Measurements from ENCODE around the gene CORT.

Gene CORT

DNA sequence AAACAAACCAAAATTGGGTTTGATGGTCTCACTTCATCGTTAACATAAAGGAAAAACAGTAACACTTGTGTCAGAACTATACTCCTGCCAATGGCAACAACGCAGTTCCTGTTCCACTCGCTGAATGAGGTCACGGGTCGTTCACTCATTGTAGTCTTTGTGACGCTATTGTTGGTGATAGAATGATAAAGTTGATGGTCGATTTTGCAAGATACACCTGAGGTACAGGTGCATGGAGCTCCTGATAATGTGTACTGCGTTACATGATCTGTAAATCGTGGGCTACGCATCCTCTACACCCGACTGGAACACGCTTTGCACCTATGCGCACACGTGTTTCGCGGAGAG lies 20.0 kb upstream of the CORT start:
- Histone ChIP-seq H3K36me3 (replicated peaks) (no peaks in the 10 kb centered on the region), H3K4me1 (peaks cover 18% of the 10 kb centered on the region), H3K9me3 (no peaks in the 10 kb centered on the region), H3K27me3 (ENCODE audit: low read depth) (no peaks in the 10 kb centered on the region), H3K4me3 (peak overlapping the region; percentile 65)
- in situ Hi-C loops (cut with MboI; ENCODE audit: low sequenced_read_pairs): loop anchor here (5.0 to 10.0 kb wide), 3 partner anchors 67 to 555 kb away; partner anchors contain the start of genes LZIC and NMNAT1
- no peak for DNase-seq (ENCODE audit: low spot score in 2 of 2)

DNA sequence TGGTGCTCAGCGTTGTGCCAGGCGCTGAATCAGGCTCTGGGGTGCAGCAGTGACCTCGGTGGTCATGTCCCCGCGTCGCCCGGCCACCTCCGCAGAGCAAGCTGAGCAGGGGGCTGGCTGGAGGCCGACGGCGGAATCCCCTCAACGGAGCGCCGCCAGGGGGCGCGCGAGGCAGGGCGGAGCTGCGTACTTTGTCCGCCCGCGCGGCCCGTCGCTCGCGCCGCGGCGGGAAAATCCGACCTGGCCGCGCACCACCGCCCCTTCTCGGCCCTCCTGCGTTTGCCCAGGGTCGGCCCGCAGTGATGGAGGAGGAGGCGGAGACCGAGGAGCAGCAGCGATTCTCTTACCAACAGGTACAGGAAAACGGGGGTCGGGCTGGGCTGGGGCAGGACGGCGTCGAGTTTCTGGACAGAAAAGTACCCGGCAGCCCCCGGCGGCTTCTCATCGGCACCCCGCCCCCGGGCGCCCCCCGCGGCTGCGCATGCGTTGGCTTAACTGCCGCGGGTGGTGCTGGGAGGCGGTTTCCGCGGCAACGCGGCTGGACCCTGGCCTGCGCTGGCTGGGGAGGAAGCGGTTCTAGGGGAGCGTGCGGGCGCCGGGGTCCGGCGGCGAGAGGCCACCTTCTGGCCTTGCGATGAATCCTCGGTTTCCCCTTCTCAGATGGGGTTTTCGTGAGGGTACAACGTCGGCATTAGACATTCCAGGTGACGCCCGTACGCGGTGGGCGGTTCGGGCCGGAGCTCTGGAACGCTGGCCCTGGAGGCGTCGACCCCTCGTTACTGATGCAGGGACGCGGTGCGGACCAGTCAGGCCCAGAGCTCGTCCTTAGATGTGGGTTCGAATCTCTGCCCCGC lies 19.4 kb upstream of the CORT start, which contains the start of gene CENPS:
TSS of gene CENPS (plus strand) at position 218 of the 854 bp plus-strand sequence. CDS start at position 303, 85 bp downstream.
- peaks cover 18% of the 10 kb centered on the region for H3K4me1 ChIP-seq
- H3K4me3 ChIP-seq: peak within 1 kb of the TSS; percentile 65
- H3K9me3 ChIP-seq: no peaks in the 10 kb centered on the region
- peak; percentile 70 to 92 for DNase-seq (ENCODE audit: low spot score in 2 of 2)
- in situ Hi-C loops (cut with MboI; ENCODE audit: low sequenced_read_pairs): loop anchor here (5.0 kb wide), 1 partner anchor 67 kb away; no protein-coding TSS in a partner anchor
- H3K27me3 ChIP-seq (ENCODE audit: low read depth): no peaks in the 10 kb centered on the region
- H3K36me3 ChIP-seq (replicated peaks): no peaks in the 10 kb centered on the region

GRCh38 chr1:10431070-10431730 lies 18.6 kb upstream of the CORT start:
- Histone ChIP-seq H3K4me3 (peak overlapping the region; percentile 65), H3K9me3 (no peaks in the 10 kb centered on the region), H3K36me3 (replicated peaks) (no peaks in the 10 kb centered on the region), H3K4me1 (peaks cover 18% of the 10 kb centered on the region), H3K27me3 (ENCODE audit: low read depth) (no peaks in the 10 kb centered on the region)
- DNase-seq (ENCODE audit: low spot score in 2 of 2): peak in 1 of 2 experiments; percentile 25
- in situ Hi-C loops (cut with MboI; ENCODE audit: low sequenced_read_pairs): loop anchor here (5.0 kb wide), 1 partner anchor 66 kb away; no protein-coding TSS in a partner anchor

GRCh38 chr1:10432910-10433700 lies 16.7 kb upstream of the CORT start:
- Histone ChIP-seq H3K4me1 (peaks cover 12% of the 10 kb centered on the region), H3K9me3 (no peaks in the 10 kb centered on the region), H3K27me3 (ENCODE audit: low read depth) (no peaks in the 10 kb centered on the region), H3K4me3 (no peak overlapping the region), H3K36me3 (replicated peaks) (no peaks in the 10 kb centered on the region)
- in situ Hi-C loops (cut with MboI; ENCODE audit: low sequenced_read_pairs): loop anchor here (5.0 kb wide), 1 partner anchor 64 kb away; no protein-coding TSS in a partner anchor
- DNase-seq (ENCODE audit: low spot score in 2 of 2): no peak

GRCh38 chr1:10433790-10434189 lies 16.0 kb upstream of the CORT start:
- Histone ChIP-seq H3K4me1 (peaks cover 12% of the 10 kb centered on the region), H3K27me3 (ENCODE audit: low read depth) (no peaks in the 10 kb centered on the region), H3K36me3 (replicated peaks) (peaks cover 3% of the 10 kb centered on the region; the same call in 1 of the 2 replicates), H3K9me3 (no peaks in the 10 kb centered on the region), H3K4me3 (no peak overlapping the region)
- in situ Hi-C loops (cut with MboI; ENCODE audit: low sequenced_read_pairs): loop anchor here (5.0 kb wide), 1 partner anchor 64 kb away; no protein-coding TSS in a partner anchor
- DNase-seq (ENCODE audit: low spot score in 2 of 2): no peak

DNA sequence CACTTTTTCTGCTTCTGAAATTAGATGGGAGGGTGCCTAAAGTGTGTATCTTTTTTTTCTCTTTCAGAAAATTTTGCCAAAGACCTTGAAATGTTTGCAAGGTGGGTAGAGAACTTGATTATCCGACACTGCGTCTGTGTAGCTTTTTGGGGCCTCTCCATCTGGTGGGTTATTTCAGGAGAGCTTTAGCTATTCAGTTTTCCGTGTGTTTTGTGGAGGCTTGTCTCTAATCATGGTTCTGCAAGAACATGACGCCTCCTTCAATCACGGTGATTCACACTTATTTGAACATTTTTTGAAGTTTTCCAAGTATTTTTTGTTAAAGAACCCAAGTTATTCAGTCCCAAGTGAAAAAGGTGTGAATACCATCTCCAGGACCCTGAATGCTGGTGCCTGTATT lies 15.2 kb upstream of the CORT start:
- in situ Hi-C loops (cut with MboI; ENCODE audit: low sequenced_read_pairs): loop anchor here (5.0 kb wide), 1 partner anchor 63 kb away; no protein-coding TSS in a partner anchor
- peaks cover 4% of the 10 kb centered on the region; the same call in 1 of the 2 replicates for H3K36me3 ChIP-seq (replicated peaks)
- no peak for DNase-seq (ENCODE audit: low spot score in 2 of 2)
- H3K9me3 ChIP-seq: no peaks in the 10 kb centered on the region
- no peaks in the 10 kb centered on the region for H3K27me3 ChIP-seq (ENCODE audit: low read depth)
- H3K4me3 ChIP-seq: no peak overlapping the region
- H3K4me1 ChIP-seq: peaks cover 12% of the 10 kb centered on the region

GRCh38 chr1:10437052-10437451 lies 12.8 kb upstream of the CORT start:
- Histone ChIP-seq H3K4me3 (no peak overlapping the region), H3K27me3 (ENCODE audit: low read depth) (no peaks in the 10 kb centered on the region), H3K9me3 (no peaks in the 10 kb centered on the region), H3K36me3 (replicated peaks) (peaks cover 4% of the 10 kb centered on the region; the same call in 1 of the 2 replicates), H3K4me1 (no peaks in the 10 kb centered on the region)
- in situ Hi-C loops (cut with MboI; ENCODE audit: low sequenced_read_pairs): no loop called here
- DNase-seq (ENCODE audit: low spot score in 2 of 2): no peak

DNA sequence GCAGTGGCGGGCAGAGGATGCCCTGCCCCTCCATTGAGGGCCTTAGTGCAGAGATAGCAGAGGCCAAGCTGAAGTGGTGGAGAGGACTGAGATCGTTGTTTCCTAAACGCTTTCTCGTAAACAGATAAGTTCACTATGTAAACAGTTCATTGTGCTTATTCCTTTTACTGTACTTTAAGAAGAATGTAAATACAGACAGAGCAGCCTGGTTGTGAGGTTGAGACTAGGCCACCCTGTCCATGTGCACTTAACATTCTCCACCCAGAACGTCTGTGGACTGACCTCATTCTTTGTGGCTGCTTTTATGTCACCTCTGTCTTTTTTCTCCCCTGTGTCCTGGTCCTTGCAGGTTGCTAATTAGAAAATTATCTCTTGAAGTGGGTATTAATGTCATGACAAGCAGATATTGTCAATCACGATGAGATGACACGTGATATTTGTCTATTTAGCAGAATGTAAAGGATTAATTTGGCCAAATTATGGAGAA lies 11.1 kb upstream of the CORT start:
- no peak overlapping the region for H3K4me3 ChIP-seq
- H3K36me3 ChIP-seq (replicated peaks): peaks cover 4% of the 10 kb centered on the region; the same call in 1 of the 2 replicates
- in situ Hi-C loops (cut with MboI; ENCODE audit: low sequenced_read_pairs): no loop called here
- no peak for DNase-seq (ENCODE audit: low spot score in 2 of 2)
- H3K27me3 ChIP-seq (ENCODE audit: low read depth): no peaks in the 10 kb centered on the region
- no peaks in the 10 kb centered on the region for H3K4me1 ChIP-seq
- no peaks in the 10 kb centered on the region for H3K9me3 ChIP-seq

GRCh38 chr1:10440305-10440704 lies 9.5 kb upstream of the CORT start:
- H3K9me3 ChIP-seq: no peaks in the 10 kb centered on the region
- H3K4me3 ChIP-seq: no peak overlapping the region
- H3K36me3 ChIP-seq (replicated peaks): peaks cover 7% of the 10 kb centered on the region; the same call in 1 of the 2 replicates
- no peaks in the 10 kb centered on the region for H3K4me1 ChIP-seq
- DNase-seq (ENCODE audit: low spot score in 2 of 2): no peak
- no peaks in the 10 kb centered on the region for H3K27me3 ChIP-seq (ENCODE audit: low read depth)
- in situ Hi-C loops (cut with MboI; ENCODE audit: low sequenced_read_pairs): no loop called here

- peaks cover 7% of the 10 kb centered on the region; the same call in 1 of the 2 replicates for H3K36me3 ChIP-seq (replicated peaks)
- in situ Hi-C loops (cut with MboI; ENCODE audit: low sequenced_read_pairs): no loop called here
- no peaks in the 10 kb centered on the region for H3K4me1 ChIP-seq
- DNase-seq (ENCODE audit: low spot score in 2 of 2): no peak
- no peaks in the 10 kb centered on the region for H3K9me3 ChIP-seq
- no peaks in the 10 kb centered on the region for H3K27me3 ChIP-seq (ENCODE audit: low read depth)
- no peak overlapping the region for H3K4me3 ChIP-seq
Measured at GRCh38 chr1:10440794-10441193, 9.0 kb upstream of the CORT start.

DNA sequence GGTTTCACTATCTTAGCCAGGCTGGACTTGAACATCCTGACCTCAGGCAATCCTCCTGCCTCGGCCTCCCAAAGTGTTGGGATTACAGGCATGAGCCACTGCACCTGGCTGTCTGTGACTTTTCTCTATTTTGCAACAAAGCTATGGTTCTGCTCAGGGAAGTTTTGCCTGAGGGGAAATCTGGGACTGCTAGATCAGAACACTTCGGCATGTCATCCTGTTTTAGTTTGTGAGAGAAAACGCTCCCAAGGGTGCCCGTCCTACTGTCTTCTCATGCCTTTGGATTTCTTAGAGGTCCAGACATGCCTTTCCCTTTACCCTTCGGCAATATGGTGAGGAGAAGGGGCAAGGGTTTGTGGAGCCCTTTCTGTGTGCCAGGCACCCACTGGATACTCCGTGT lies 5.6 kb upstream of the CORT start:
- DNase-seq (ENCODE audit: low spot score in 2 of 2): no peak
- Histone ChIP-seq H3K4me1 (no peaks in the 10 kb centered on the region), H3K4me3 (no peak overlapping the region), H3K36me3 (replicated peaks) (0 out of 2 replicates have a peak, but pooled peaks cover 4% of the 10 kb centered on the region), H3K27me3 (ENCODE audit: low read depth) (no peaks in the 10 kb centered on the region), H3K9me3 (no peaks in the 10 kb centered on the region)
- in situ Hi-C loops (cut with MboI; ENCODE audit: low sequenced_read_pairs): no loop called here

DNA sequence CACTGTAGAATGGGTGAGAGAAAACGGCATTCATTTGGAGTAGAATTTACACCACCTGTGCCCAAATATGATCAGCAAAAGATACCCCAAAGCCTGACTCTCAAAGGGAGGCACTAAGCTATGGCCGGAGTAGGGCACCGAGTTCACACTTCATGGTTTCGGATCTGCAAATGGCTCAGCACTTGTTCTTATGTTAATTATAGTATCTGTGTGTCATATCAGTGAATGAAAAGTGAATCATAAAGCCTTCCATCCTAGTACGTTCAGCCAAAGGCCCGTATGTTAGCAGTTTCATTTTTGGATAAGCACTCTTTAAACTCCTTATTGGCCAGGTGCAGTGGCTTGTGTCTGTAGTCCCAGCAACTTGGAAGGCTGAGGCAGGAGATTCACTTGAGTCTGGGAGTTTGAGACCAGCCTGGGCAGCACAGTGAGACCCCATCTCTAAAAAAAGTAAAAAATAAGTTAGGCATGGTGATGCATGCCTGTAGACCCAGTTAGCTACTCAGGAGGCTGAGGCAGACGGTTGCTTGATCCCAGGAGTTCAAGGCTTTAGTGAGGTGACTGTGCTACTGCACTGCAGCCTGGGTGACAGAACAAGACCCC lies 4.9 kb upstream of the CORT start:
- no peaks in the 10 kb centered on the region for H3K9me3 ChIP-seq
- no peak for DNase-seq (ENCODE audit: low spot score in 2 of 2)
- in situ Hi-C loops (cut with MboI; ENCODE audit: low sequenced_read_pairs): no loop called here
- no peak overlapping the region for H3K4me3 ChIP-seq
- H3K36me3 ChIP-seq (replicated peaks): 0 out of 2 replicates have a peak, but pooled peaks cover 4% of the 10 kb centered on the region
- no peaks in the 10 kb centered on the region for H3K4me1 ChIP-seq
- H3K27me3 ChIP-seq (ENCODE audit: low read depth): no peaks in the 10 kb centered on the region

All from HAP-1 (cell line).